Testis (tissue), 2 donors: ENCODE results near the gene FCER1G.

ENCODE experiments used
- POLR2A ChIP-seq: fragments of 450-650 bp; IDR thresholded peaks from one replicate; pipeline ENCODE4 v1.6.1; 2017; ENCODE audit warnings: antibody characterized with exemption, mild to moderate bottlenecking, moderate library complexity
- TF ChIP-seq, protein P1 (sequence below), 3 experiments: fragments of 450-650 bp in 2 of 3; fragments of 200-600 bp in 1 of 3; sonication (generic) in 1 of 3; IDR thresholded peaks; one replicate each; pipeline ENCODE4 v1.5.1; 2016 to 2019; ENCODE audit warnings: antibody characterized with exemption in 3 of 3, mild to moderate bottlenecking in 2 of 3, moderate library complexity in 1 of 3

DNA sequence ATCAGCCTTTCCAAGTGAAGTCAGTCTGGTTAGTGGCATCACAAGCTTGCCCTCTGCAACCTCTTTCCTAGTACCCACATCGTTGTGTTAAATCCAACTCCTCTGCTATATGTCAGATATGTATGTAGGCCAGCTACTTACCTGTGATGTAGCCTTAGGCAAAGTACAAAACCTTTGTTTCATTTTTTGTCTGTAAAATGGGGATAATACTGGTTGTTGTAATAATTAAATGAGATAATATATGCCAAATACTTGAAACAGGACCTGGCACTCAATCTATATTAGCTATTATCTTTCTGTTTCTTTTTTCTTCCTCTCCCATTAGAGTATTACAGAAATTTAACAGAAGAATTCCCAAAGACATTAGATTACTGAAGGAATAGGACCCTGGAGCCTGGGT, 44.7 kb downstream of the FCER1G start:
- TF ChIP-seq, protein P1, sequence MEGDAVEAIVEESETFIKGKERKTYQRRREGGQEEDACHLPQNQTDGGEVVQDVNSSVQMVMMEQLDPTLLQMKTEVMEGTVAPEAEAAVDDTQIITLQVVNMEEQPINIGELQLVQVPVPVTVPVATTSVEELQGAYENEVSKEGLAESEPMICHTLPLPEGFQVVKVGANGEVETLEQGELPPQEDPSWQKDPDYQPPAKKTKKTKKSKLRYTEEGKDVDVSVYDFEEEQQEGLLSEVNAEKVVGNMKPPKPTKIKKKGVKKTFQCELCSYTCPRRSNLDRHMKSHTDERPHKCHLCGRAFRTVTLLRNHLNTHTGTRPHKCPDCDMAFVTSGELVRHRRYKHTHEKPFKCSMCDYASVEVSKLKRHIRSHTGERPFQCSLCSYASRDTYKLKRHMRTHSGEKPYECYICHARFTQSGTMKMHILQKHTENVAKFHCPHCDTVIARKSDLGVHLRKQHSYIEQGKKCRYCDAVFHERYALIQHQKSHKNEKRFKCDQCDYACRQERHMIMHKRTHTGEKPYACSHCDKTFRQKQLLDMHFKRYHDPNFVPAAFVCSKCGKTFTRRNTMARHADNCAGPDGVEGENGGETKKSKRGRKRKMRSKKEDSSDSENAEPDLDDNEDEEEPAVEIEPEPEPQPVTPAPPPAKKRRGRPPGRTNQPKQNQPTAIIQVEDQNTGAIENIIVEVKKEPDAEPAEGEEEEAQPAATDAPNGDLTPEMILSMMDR (IDR thresholded peaks at IDR 0.05) = no peak
- no peak for TF ChIP-seq POLR2A
